Esophagus squamous epithelium (tissue), 5 donors: ENCODE results near the gene SWAP70. TPM values are rescaled to one million over a fixed set of nuclear protein-coding genes. Genes with fewer than 3 reads are reported as not detected.
A peak's percentile ranks its signal among the peaks of the same experiment; 100 is the strongest.

Experiments
- DNase-seq: peaks from one replicate; lab custom pipeline; 2025; lab: John Stamatoyannopoulos, UW
- H3K27ac ChIP-seq, 4 donors: fragments of 200-600 bp; sonication (generic); one replicate each; pipeline ENCODE4 v1.5.1; 2016 to 2019; ENCODE audit warnings: mild to moderate bottlenecking in 1 of 4
- H3K27me3 ChIP-seq, 4 donors: fragments of 200-600 bp; sonication (generic); 1 replicate in 3 of 4; 2 replicates in 1 of 4; pipeline versions ENCODE4 v1.5.1 to v1.6.0; 2017 to 2021; ENCODE audit warnings: antibody characterized with exemption in 1 of 4
- H3K36me3 ChIP-seq, 3 donors: fragments of 200-600 bp; sonication (generic); one replicate each; pipeline ENCODE4 v1.5.1; 2016 to 2019
- H3K4me1 ChIP-seq, 3 donors: fragments of 200-600 bp; sonication (generic); one replicate each; pipeline ENCODE4 v1.5.1; 2017 to 2019
- H3K4me3 ChIP-seq, 4 donors: fragments of 200-600 bp; sonication (generic); 1 replicate in 3 of 4; 2 replicates in 1 of 4; pipeline ENCODE4 v1.5.1; 2016 to 2019; ENCODE audit warnings: mild to moderate bottlenecking in 2 of 4, moderate library complexity in 1 of 4
- H3K9me3 ChIP-seq, 3 donors: fragments of 200-600 bp; sonication (generic); one replicate each; pipeline ENCODE4 v1.5.1; 2016 to 2019
- POLR2A ChIP-seq, 4 donors: fragments of 450-650 bp; IDR thresholded peaks; one replicate each; pipeline ENCODE4 v1.6.1; 2017; ENCODE audit warnings: antibody characterized with exemption in 4 of 4, mild to moderate bottlenecking in 4 of 4, moderate library complexity in 3 of 4
- WGBS, 2 donors: methylation state at CpG; one replicate each; pipeline ENCODE4 v1.1.5; 2018; 5-methylcytosine and 5-hydroxymethylcytosine counted together
- intact Hi-C: fragments of 100-400 bp; cut with DNase I; formaldehyde crosslinking; loops from one replicate; pipeline ENCODE4 v1.15.0; 2022
- total RNA-seq, 4 donors: library from RNA; depleted of rRNA; stranded (reverse); fragments of >200 nt; gene quantifications; one replicate each; pipeline ENCODE4 v1.1.0, GENCODE V29; 2016
- TF ChIP-seq, protein P1 (sequence below), 6 experiments: fragments of 450-650 bp in 4 of 6; fragments of 200-600 bp in 2 of 6; sonication (generic) in 2 of 6; IDR thresholded peaks; one replicate each; pipeline ENCODE4 v1.5.1; 2016 to 2019; ENCODE audit warnings: antibody characterized with exemption in 6 of 6, mild to moderate bottlenecking in 4 of 6, moderate library complexity in 4 of 6
- donor health status: DM: yes; HTN: yes; CAD: no.

SWAP70 gene
- total RNA-seq, 4 donors from 2014 or later = 15.1 to 27.5 (median 17.7) TPM

DNA sequence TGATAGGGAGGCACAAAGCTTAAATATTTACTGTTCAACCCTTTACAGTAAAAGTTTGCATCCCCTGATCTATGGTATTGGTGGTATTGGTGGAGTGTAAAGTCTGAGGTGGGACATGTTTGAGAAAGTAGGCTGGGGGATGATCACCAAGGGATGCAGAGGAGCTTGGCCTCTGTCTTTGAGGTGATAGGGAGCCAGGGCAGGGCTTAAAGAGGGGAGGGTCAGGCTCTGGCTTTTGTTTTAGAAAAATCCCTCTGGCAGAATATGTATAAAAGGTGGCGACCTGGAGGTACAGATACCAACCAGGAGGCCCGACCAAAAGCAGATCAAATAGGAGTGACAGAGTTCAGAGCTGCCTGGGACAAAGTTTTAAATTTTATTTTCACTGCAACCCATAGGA is 59.0 kb downstream of the SWAP70 start:
- intact Hi-C loops = no loop called here
- TF ChIP-seq, protein P1, sequence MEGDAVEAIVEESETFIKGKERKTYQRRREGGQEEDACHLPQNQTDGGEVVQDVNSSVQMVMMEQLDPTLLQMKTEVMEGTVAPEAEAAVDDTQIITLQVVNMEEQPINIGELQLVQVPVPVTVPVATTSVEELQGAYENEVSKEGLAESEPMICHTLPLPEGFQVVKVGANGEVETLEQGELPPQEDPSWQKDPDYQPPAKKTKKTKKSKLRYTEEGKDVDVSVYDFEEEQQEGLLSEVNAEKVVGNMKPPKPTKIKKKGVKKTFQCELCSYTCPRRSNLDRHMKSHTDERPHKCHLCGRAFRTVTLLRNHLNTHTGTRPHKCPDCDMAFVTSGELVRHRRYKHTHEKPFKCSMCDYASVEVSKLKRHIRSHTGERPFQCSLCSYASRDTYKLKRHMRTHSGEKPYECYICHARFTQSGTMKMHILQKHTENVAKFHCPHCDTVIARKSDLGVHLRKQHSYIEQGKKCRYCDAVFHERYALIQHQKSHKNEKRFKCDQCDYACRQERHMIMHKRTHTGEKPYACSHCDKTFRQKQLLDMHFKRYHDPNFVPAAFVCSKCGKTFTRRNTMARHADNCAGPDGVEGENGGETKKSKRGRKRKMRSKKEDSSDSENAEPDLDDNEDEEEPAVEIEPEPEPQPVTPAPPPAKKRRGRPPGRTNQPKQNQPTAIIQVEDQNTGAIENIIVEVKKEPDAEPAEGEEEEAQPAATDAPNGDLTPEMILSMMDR (IDR thresholded peaks at IDR 0.05) = no peak
- TF ChIP-seq POLR2A (IDR thresholded peaks at IDR 0.05) = no peak
- Histone ChIP-seq H3K27me3 (no peaks in the 10 kb centered on the region), H3K36me3 (peaks cover 0 to 14% (median 0%) of the 10 kb centered on the region in 3 donors), H3K27ac (no peak overlapping the region), H3K4me1 (peaks cover 0 to 34% (median 12%) of the 10 kb centered on the region in 3 donors), H3K4me3 (no peak overlapping the region), H3K9me3 (no peaks in the 10 kb centered on the region)
- DNase-seq = no peak
- 70 to 74% methylated on average over 2 of the region's 2 CpGs for WGBS, 2 donors

DNA sequence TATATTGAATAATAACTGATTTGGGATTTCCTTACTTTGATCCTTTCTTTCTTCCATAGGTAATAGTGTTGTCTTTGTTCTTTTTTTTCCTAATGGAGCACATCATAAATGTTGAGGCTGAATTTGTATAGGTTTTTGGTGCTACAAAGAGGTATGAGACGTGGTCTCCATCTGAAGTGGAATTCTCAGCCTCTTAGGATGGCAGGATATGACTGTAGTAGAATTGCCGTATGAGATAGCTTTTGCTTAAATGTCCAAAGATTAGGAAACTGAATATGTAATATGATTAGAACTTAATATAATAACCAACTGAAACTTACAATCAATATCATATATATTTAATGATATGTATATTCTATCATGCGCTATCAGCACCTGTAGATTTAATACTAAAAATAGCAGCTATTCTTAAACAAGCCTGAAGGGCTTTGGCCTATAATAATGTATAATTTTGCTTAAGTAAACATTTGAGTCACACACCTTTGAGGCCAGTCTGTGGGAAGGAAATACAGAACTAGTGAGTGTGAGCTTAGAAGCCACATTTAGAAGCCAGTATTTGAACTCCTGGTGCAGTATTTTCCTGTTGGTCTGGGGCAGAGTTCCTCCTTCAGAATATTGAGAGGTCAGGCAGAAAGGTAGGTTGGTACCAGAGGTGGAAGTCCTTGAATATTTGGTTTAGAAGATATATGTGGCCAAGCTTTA is 62.6 kb downstream of the SWAP70 start:
- Histone ChIP-seq H3K36me3 (peaks cover 0 to 37% (median 0%) of the 10 kb centered on the region in 3 donors), H3K27ac (peak overlapping the region in 1 of 4 donors; percentile 19), H3K4me1 (peaks cover 0 to 11% (median 0%) of the 10 kb centered on the region in 3 donors), H3K27me3 (no peaks in the 10 kb centered on the region), H3K4me3 (no peak overlapping the region), H3K9me3 (no peaks in the 10 kb centered on the region)
- intact Hi-C loops = no loop called here
- 39 to 56% methylated on average over 3 of the region's 3 CpGs for WGBS, 2 donors
- TF ChIP-seq, protein P1 (IDR thresholded peaks at IDR 0.05) = no peak
- no peak for TF ChIP-seq POLR2A (IDR thresholded peaks at IDR 0.05)
- DNase-seq = no peak

DNA sequence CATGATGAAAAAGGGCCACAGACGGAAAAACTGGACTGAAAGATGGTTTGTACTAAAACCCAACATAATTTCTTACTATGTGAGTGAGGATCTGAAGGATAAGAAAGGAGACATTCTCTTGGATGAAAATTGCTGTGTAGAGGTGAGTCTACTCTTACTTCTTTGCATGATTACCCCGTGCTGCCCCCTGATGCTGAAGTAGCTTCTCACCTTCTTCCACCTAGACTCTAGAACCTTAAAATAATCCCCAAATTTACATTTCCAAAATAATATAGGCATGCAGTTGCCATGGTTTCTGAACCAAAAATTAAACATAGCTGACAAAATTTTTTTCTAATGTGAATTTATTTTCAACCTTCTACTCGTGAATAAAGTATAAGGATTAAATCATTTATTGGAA is 64.2 kb downstream of the SWAP70 start:
- Histone ChIP-seq H3K27me3 (no peaks in the 10 kb centered on the region), H3K36me3 (peaks cover 0 to 49% (median 4%) of the 10 kb centered on the region in 3 donors), H3K27ac (no peak overlapping the region), H3K9me3 (no peaks in the 10 kb centered on the region), H3K4me1 (peaks cover 0 to 11% (median 0%) of the 10 kb centered on the region in 3 donors), H3K4me3 (no peak overlapping the region)
- TF ChIP-seq POLR2A (IDR thresholded peaks at IDR 0.05) = no peak
- TF ChIP-seq, protein P1 (IDR thresholded peaks at IDR 0.05) = no peak
- DNase-seq = no peak
- 72 to 89% methylated on average over 3 of the region's 3 CpGs for WGBS, 2 donors
- intact Hi-C loops = no loop called here

DNA sequence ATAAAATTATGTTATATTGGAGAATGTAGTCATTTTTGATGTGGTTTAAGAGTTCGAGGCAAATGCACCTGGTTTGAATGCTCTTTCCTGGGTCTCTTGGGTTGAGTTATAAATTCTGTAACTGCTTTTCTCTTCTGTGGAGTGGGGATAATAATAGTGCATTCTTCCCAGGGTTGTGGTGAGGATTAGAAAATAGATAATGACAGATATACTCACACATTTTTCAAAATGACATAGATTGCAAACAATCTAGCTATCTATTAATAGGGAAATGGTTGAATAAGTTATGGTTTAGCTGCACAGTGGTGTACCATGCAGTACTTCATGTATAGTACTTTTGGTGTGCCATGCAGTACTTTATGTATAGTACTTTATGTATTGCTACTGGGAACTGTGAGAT is 67.4 kb downstream of the SWAP70 start:
- intact Hi-C loops = no loop called here
- H3K9me3 ChIP-seq = peaks cover 0 to 6% (median 0%) of the 10 kb centered on the region in 3 donors
- peaks cover 0 to 10% (median 0%) of the 10 kb centered on the region in 3 donors for H3K4me1 ChIP-seq
- DNase-seq = no peak
- no peak overlapping the region for H3K4me3 ChIP-seq
- no peak overlapping the region for H3K27ac ChIP-seq
- WGBS, 2 donors = 80 to 92% methylated on average over 1 of the region's 1 CpG
- H3K27me3 ChIP-seq = no peaks in the 10 kb centered on the region
- TF ChIP-seq POLR2A (IDR thresholded peaks at IDR 0.05) = no peak
- TF ChIP-seq, protein P1 (IDR thresholded peaks at IDR 0.05) = no peak
- H3K36me3 ChIP-seq = peaks cover 3 to 74% (median 8%) of the 10 kb centered on the region in 3 donors

DNA sequence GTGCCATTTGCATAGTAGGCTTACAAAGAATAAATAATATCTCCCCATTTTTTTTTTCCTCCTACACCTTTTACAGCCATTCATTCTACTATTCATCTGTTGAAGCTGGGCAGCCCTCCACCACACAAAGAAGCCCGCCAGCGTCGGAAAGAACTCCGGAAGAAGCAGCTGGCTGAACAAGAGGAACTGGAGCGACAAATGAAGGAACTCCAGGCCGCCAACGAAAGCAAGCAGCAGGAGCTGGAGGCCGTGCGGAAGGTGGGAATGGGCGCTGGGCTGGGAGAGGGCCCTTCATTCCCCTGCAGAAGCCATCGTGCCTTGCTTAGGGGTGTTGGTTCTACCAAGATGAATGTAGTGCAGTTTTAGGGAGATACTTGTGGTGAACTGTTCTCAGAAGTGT is 68.6 kb downstream of the SWAP70 start:
- Histone ChIP-seq H3K9me3 (peaks cover 0 to 6% (median 0%) of the 10 kb centered on the region in 3 donors), H3K4me3 (no peak overlapping the region), H3K4me1 (no peaks in the 10 kb centered on the region), H3K27me3 (no peaks in the 10 kb centered on the region), H3K36me3 (peaks cover 3 to 80% (median 8%) of the 10 kb centered on the region in 3 donors), H3K27ac (no peak overlapping the region)
- intact Hi-C loops = no loop called here
- TF ChIP-seq, protein P1 (IDR thresholded peaks at IDR 0.05) = no peak
- no peak for TF ChIP-seq POLR2A (IDR thresholded peaks at IDR 0.05)
- DNase-seq = no peak
- 86 to 92% methylated on average over 5 to 11 of the region's 11 CpGs for WGBS, 2 donors
